ENCODE measurements around the gene NINL. TPM values are rescaled to one million over a fixed set of nuclear protein-coding genes. Genes with fewer than 3 reads are reported as not detected.
"Not testable (repeated sequence)": the region's sequence is repeated elsewhere in the genome, so short reads cannot be mapped to it uniquely, and the experiment has no call there.

The NINL gene
- total RNA-seq = 1 to 10 TPM; 2.5 to 2.8 TPM

DNA sequence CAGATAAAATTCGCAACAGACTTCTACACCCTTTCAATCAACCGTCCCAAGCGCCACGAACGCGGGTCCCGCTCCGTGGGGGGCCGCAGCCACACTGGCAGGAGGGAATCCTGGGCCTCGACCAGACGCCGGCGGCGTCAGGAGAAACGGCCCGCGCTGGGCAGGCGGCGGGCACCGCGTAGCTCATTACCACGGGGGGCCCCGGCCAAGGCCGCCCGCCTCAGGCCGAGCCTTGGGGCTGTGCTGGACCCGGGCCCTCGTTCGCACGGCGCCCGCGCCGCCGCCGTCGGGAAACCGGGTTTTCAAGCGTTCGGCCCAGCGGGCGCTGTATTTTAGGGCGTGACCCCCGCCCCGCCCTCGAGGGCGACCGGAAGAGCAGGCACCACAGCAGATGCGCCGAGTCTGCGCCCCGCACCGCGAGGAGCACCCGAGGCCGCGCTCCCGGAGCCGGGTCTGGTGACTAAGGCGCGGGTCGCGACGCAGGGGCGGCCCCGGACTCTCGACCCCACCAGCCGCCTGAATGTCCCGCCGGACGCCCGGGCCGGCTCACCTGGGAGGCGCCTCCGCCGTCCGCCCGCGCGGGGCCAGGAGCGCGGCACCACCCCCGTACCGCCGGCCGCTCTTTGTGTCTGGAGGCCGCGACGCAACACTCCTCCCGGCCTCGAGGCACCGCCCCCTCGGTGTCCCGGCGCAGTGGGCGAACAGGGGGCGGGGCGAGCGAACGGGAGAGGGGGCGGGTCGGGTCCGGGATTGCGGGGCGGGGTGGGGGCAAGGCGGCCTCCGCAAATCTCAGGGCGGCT lies at the start of gene NINL:
Gene NINL, minus strand, starts transcription at position 627 of the 800 bp plus-strand sequence. CDS start 58,944 bp downstream, outside the sequence.
- CTCF ChIA-PET = no interaction called here
- H3K4me1 Mint-ChIP-seq = peaks cover 12% of the 10 kb centered on the region
- H3K27me3 Mint-ChIP-seq = peaks cover 12% of the 10 kb centered on the region
- peak; percentile 64 for DNase-seq
- H3K4me3 Mint-ChIP-seq = peak within 1 kb of the TSS; percentile 67
- H3K9me3 Mint-ChIP-seq = no peaks in the 10 kb centered on the region
- H3K27ac Mint-ChIP-seq = no peak within 1 kb of the TSS
- H3K36me3 Mint-ChIP-seq (ENCODE audit: low read depth) = peaks cover 3% of the 10 kb centered on the region
- POLR2A ChIA-PET = interaction anchor here (1.3 kb wide), 1 partner anchor 37 kb away, joined by 6 read pairs; no protein-coding TSS in a partner anchor

- ChIA-PET CTCF (no interaction called here), POLR2A (interaction anchor here (0.8 kb wide), 1 partner anchor 242 kb away, joined by 3 read pairs; no protein-coding TSS in a partner anchor)
- no peak for DNase-seq
- H3K4me3 Mint-ChIP-seq = no peak overlapping the region
- no peaks in the 10 kb centered on the region for H3K27me3 Mint-ChIP-seq
- no peak overlapping the region for H3K27ac Mint-ChIP-seq
- peaks cover 51% of the 10 kb centered on the region for H3K36me3 Mint-ChIP-seq (ENCODE audit: low read depth)
- H3K4me1 Mint-ChIP-seq = peaks cover 8% of the 10 kb centered on the region
- peaks cover 29% of the 10 kb centered on the region for H3K9me3 Mint-ChIP-seq
Measured at GRCh38 chr20:25632940-25633790, 47.8 kb upstream of the NINL start.

- H3K4me1 Mint-ChIP-seq, H3K27me3 Mint-ChIP-seq, DNase-seq, H3K4me3 Mint-ChIP-seq, H3K27ac Mint-ChIP-seq, CTCF ChIA-PET, POLR2A ChIA-PET: not testable (repeated sequence)
- Mint-ChIP-seq H3K9me3 (peaks cover 28% of the 10 kb centered on the region), H3K36me3 (ENCODE audit: low read depth) (peaks cover 41% of the 10 kb centered on the region)
Measured at GRCh38 chr20:25630615-25631014, 45.3 kb upstream of the NINL start.

- Mint-ChIP-seq H3K27ac (no peak overlapping the region), H3K36me3 (ENCODE audit: low read depth) (peaks cover 36% of the 10 kb centered on the region), H3K4me1 (peaks cover 10% of the 10 kb centered on the region), H3K9me3 (peaks cover 24% of the 10 kb centered on the region), H3K4me3 (no peak overlapping the region), H3K27me3 (no peaks in the 10 kb centered on the region)
- DNase-seq = no peak
- CTCF ChIA-PET = no interaction called here
- POLR2A ChIA-PET = no interaction called here
Measured at GRCh38 chr20:25629816-25630499, 44.6 kb upstream of the NINL start.

DNA sequence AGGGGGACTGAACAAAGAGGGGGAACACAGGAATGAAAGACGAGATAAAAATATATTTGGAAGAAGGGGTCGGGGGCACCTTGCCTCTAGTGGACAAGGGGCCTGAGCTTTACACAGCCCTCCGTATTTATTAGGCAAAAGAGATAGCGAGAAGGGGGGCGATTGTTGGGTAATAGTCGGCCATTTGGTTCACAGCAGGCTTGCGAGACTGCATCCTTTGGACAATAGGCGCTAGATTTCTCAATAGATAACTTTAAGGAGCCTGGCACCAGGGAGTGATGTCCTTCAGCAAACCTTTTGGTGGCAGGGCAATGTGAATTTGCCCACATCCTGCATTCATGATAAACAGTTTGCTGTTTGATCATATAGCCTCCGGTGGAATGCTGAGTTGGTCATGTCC lies 41.4 kb upstream of the NINL start:
- Mint-ChIP-seq H3K4me1 (peaks cover 25% of the 10 kb centered on the region), H3K27ac (no peak overlapping the region), H3K36me3 (ENCODE audit: low read depth) (peaks cover 24% of the 10 kb centered on the region), H3K27me3 (no peaks in the 10 kb centered on the region), H3K9me3 (peaks cover 21% of the 10 kb centered on the region), H3K4me3 (no peak overlapping the region)
- POLR2A ChIA-PET = no interaction called here
- no peak for DNase-seq
- CTCF ChIA-PET = no interaction called here

DNA sequence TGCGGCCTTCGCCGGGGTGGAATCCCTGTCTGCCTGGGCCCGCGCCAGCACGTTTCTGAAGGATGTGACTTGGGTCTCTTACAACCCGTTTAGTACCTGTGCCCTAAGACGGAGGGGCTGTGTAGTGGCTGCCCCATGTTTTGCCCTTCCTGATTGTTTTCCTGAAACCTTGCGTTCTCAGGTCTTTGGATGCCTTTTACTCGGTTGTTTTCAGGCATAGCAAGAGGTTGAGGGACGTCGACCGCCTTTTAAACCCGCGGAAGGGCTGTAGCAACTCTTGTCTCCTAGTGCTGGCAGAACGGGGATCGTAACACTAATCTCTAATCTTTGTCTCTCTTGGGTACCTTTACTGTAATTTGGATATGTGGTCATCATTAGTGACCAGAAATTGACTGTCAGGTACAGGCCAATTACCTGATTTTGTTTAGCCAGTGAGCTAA lies 39.2 kb upstream of the NINL start:
- peaks cover 10% of the 10 kb centered on the region for H3K9me3 Mint-ChIP-seq
- H3K27ac Mint-ChIP-seq = peak overlapping the region; percentile 92
- H3K4me3 Mint-ChIP-seq = peak overlapping the region; percentile 84
- ChIA-PET POLR2A (no interaction called here), CTCF (no interaction called here)
- DNase-seq = no peak
- H3K4me1 Mint-ChIP-seq = peaks cover 24% of the 10 kb centered on the region
- H3K27me3 Mint-ChIP-seq = no peaks in the 10 kb centered on the region
- H3K36me3 Mint-ChIP-seq (ENCODE audit: low read depth) = peaks cover 22% of the 10 kb centered on the region

- peaks cover 17% of the 10 kb centered on the region for H3K36me3 Mint-ChIP-seq (ENCODE audit: low read depth)
- POLR2A ChIA-PET = interaction anchor here (1.0 kb wide), 2 partner anchors 36 to 216 kb away, joined by 3 to 4 read pairs; partner anchors contain the start of gene GINS1
Measured at GRCh38 chr20:25623736-25624499, 38.6 kb upstream of the NINL start, which contains the start of gene NANP. Gene NANP (minus strand): TSS chr20:25624014. CDS start chr20:25623948, 66 bp downstream.

GRCh38 chr20:25623225-25623735 lies 37.9 kb upstream of the NINL start:
- POLR2A ChIA-PET = interaction anchor here (0.7 to 2.2 kb wide), 5 partner anchors 8 to 216 kb away, joined by 3 to 6 read pairs (median 3); partner anchors contain the start of genes GINS1 and NINL
- Mint-ChIP-seq H3K27me3 (no peaks in the 10 kb centered on the region), H3K4me3 (peak overlapping the region; percentile 84), H3K36me3 (ENCODE audit: low read depth) (peaks cover 17% of the 10 kb centered on the region), H3K4me1 (peaks cover 24% of the 10 kb centered on the region), H3K27ac (peak overlapping the region; percentile 92), H3K9me3 (peaks cover 9% of the 10 kb centered on the region)
- CTCF ChIA-PET = no interaction called here
- peak; percentile 47 for DNase-seq

More at GRCh38 chr20:25623736-25624499, 38.6 kb upstream of the NINL start, which contains the start of gene NANP:
- Mint-ChIP-seq H3K27ac (peak within 1 kb of the TSS; percentile 92), H3K4me1 (peaks cover 24% of the 10 kb centered on the region), H3K9me3 (peaks cover 10% of the 10 kb centered on the region), H3K27me3 (no peaks in the 10 kb centered on the region), H3K4me3 (peak within 1 kb of the TSS; percentile 84)
- peak; percentile 90 for DNase-seq
- CTCF ChIA-PET = no interaction called here

- no peaks in the 10 kb centered on the region for H3K27me3 Mint-ChIP-seq
- ChIA-PET POLR2A (interaction anchor here (0.7 to 2.2 kb wide), 5 partner anchors 7 to 215 kb away, joined by 3 to 6 read pairs (median 3); partner anchors contain the start of genes GINS1 and NINL), CTCF (no interaction called here)
- H3K27ac Mint-ChIP-seq = peak overlapping the region; percentile 65
- H3K4me3 Mint-ChIP-seq = peak overlapping the region; percentile 84
- H3K36me3 Mint-ChIP-seq (ENCODE audit: low read depth) = peaks cover 12% of the 10 kb centered on the region
- H3K4me1 Mint-ChIP-seq = peaks cover 24% of the 10 kb centered on the region
- DNase-seq = no peak
- H3K9me3 Mint-ChIP-seq = peaks cover 4% of the 10 kb centered on the region
Measured at GRCh38 chr20:25622450-25623224, 37.3 kb upstream of the NINL start.

DNA sequence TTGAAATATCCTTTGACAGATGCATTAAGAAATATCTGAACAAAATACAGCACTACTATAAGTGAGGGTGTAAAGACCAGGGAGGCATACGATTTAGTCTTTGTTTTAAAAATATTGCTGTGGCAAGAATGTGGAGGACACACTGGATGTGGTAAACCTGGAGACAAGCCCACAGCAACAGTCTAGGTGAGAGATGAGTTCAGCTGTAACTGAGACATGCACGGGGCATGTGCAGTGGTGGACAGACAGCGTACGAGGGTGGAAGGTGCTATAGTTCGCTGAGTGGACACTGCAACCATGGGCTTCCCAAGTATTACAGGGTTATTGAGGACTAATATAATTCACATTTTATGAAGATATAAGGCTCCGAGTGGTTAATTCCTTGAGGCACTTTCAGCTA lies 36.7 kb upstream of the NINL start:
- POLR2A ChIA-PET = interaction anchor here (2.2 kb wide), 1 partner anchor 37 kb away, joined by 6 read pairs; the partner anchor contains the start of gene NINL
- DNase-seq = no peak
- H3K36me3 Mint-ChIP-seq (ENCODE audit: low read depth) = peaks cover 12% of the 10 kb centered on the region
- peak overlapping the region; percentile 84 for H3K4me3 Mint-ChIP-seq
- CTCF ChIA-PET = no interaction called here
- H3K27me3 Mint-ChIP-seq = no peaks in the 10 kb centered on the region
- H3K27ac Mint-ChIP-seq = no peak overlapping the region
- H3K4me1 Mint-ChIP-seq = peaks cover 24% of the 10 kb centered on the region
- H3K9me3 Mint-ChIP-seq = peaks cover 4% of the 10 kb centered on the region

- Mint-ChIP-seq H3K27me3 (no peaks in the 10 kb centered on the region), H3K36me3 (ENCODE audit: low read depth) (peaks cover 12% of the 10 kb centered on the region), H3K27ac (no peak overlapping the region), H3K4me1 (peaks cover 20% of the 10 kb centered on the region), H3K4me3 (no peak overlapping the region), H3K9me3 (no peaks in the 10 kb centered on the region)
- CTCF ChIA-PET = no interaction called here
- POLR2A ChIA-PET = no interaction called here
- DNase-seq = no peak
Measured at GRCh38 chr20:25619514-25619913, 34.2 kb upstream of the NINL start.

All from activated CD4-positive, alpha-beta memory T cell treated with anti-CD3 and anti-CD28 coated beads, Interleukin-2, amount 10 ng/mL, durations not matched to agents 7 days and 5 days (primary cell).